ENCODE measurements around the gene CAMK2A. TPM values are rescaled to one million over a fixed set of nuclear protein-coding genes. Genes with fewer than 3 reads are reported as not detected.

Gene CAMK2A
- polyA plus RNA-seq, 1 donor (not counting 4 experiments of a cell fraction or from before 2014, with no cell fraction given): 0.05 TPM

DNA sequence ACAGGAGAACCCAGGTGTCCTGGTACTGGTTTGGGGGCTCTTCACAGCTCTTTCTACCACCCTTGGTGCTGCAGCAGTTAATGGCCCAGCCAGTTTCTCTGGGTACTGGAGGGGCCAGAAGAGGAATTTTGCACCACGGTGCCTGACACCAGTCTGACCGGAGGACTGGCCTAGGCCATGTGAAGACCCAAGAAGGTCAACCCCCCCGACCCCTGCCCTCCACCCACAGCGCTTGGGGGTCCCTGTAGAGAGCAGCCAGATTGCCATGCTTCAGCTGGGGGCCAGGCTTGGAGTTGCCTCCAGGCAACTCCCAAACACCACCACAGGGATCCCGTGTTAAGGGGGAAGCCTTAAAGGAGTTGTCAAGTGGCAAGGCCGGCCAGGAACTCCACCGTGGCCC lies 6.9 kb upstream of the CAMK2A start:
- dilution Hi-C loops (cut with MboI; ENCODE audit: extremely low pct_ligation_motif_present, low sequenced_read_pairs): no loop called here
- peaks cover 3% of the 10 kb centered on the region for H3K27me3 ChIP-seq (ENCODE audit: control insufficient read depth, extremely low read depth, insufficient read depth, low read length)
- H2AFZ ChIP-seq (ENCODE audit: control insufficient read depth, low read length): no peak overlapping the region
- peak overlapping the region; percentile 77 for H3K4me2 ChIP-seq (ENCODE audit: control insufficient read depth, extremely low read depth, insufficient read depth, low read depth, low read length)
- peaks cover 63% of the 10 kb centered on the region for H3K4me1 ChIP-seq (ENCODE audit: control insufficient read depth, extremely low read depth, insufficient read depth, low read length)
- DNase-seq (ENCODE audit: low read depth, low spot score): no peak
- peak overlapping the region; percentile 94 for H3K27ac ChIP-seq (ENCODE audit: control insufficient read depth, insufficient read depth, low read length)
- FAIRE-seq: no peak
- H3K79me2 ChIP-seq (ENCODE audit: control insufficient read depth, insufficient read depth, low read length): no peaks in the 10 kb centered on the region
- no peaks in the 10 kb centered on the region for H4K20me1 ChIP-seq (ENCODE audit: control insufficient read depth, extremely low read depth, insufficient read depth, low read length)
- peak overlapping the region; percentile 78 for H3K9ac ChIP-seq (ENCODE audit: control insufficient read depth, extremely low read depth, insufficient read depth, low read length)
- TF ChIP-seq, protein P1, sequence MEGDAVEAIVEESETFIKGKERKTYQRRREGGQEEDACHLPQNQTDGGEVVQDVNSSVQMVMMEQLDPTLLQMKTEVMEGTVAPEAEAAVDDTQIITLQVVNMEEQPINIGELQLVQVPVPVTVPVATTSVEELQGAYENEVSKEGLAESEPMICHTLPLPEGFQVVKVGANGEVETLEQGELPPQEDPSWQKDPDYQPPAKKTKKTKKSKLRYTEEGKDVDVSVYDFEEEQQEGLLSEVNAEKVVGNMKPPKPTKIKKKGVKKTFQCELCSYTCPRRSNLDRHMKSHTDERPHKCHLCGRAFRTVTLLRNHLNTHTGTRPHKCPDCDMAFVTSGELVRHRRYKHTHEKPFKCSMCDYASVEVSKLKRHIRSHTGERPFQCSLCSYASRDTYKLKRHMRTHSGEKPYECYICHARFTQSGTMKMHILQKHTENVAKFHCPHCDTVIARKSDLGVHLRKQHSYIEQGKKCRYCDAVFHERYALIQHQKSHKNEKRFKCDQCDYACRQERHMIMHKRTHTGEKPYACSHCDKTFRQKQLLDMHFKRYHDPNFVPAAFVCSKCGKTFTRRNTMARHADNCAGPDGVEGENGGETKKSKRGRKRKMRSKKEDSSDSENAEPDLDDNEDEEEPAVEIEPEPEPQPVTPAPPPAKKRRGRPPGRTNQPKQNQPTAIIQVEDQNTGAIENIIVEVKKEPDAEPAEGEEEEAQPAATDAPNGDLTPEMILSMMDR (optimal IDR thresholded peaks at IDR 0.05 in 1 of 3, IDR thresholded peaks at IDR 0.05 in 1 of 3, conservative IDR thresholded peaks at IDR 0.05 in 1 of 3; ENCODE audit: extremely low read depth in 1 of 3, insufficient read depth in 2 of 3, low read length in 3 of 3): no peak
- TF ChIP-seq EZH2 (IDR thresholded peaks at IDR 0.05; ENCODE audit: low read length): no peak
- no peak overlapping the region for H3K4me3 ChIP-seq (ENCODE audit: control insufficient read depth in 2 of 3, extremely low read depth in 1 of 3, insufficient read depth in 2 of 3, low read depth in 1 of 3, low read length in 3 of 3)
- H3K9me1 ChIP-seq (ENCODE audit: control insufficient read depth, extremely low read depth, insufficient read depth, low read length): peaks cover 10% of the 10 kb centered on the region
- no peaks in the 10 kb centered on the region for H3K36me3 ChIP-seq (ENCODE audit: control insufficient read depth in 2 of 2, extremely low read depth in 1 of 2, insufficient read depth in 2 of 2, low read length in 2 of 2)
- H3K9me3 ChIP-seq (ENCODE audit: control insufficient read depth, low read depth, low read length): no peaks in the 10 kb centered on the region

DNA sequence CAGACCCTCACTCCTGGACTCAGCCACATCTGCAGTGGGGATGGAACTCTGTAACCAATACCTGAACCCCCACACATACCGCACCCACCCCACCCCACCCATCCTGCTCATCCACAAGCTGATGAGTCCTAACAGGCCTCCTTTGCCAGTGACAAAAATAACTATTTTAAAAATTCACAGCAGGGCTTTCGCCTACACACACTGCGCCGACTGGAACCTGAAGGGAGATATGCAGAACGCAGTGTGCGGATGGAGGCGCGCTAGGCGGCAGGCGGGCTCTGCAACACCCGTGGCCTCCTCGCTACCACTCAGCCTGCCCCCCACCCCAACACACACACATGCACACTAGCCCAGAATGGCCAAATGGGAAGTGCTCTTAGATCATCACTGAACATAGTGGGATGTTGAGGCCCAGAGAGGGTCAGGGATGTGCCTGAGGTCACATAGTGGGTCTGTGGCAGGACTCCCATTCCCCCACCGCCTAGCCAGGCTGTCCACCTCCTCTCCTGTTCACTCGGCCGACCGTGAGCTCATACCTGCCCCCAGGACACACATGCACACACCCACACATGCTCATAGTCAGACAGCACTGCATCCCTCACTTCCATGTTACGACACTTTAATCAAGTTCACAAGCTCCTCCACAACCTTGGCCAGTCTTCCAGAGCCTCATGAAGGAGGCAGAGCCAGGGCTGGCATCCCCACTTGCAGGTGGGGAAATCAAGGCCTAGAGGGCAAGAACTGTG lies 6.3 kb upstream of the CAMK2A start:
- TF ChIP-seq, protein P1 (optimal IDR thresholded peaks at IDR 0.05 in 1 of 3, IDR thresholded peaks at IDR 0.05 in 1 of 3, conservative IDR thresholded peaks at IDR 0.05 in 1 of 3; ENCODE audit: extremely low read depth in 1 of 3, insufficient read depth in 2 of 3, low read length in 3 of 3): peak in 1 of 3 experiments; percentile 5
- no peak for TF ChIP-seq EZH2 (IDR thresholded peaks at IDR 0.05; ENCODE audit: low read length)
- Histone ChIP-seq H2AFZ (ENCODE audit: control insufficient read depth, low read length) (peak overlapping the region; percentile 34), H3K4me3 (ENCODE audit: control insufficient read depth in 2 of 3, extremely low read depth in 1 of 3, insufficient read depth in 2 of 3, low read depth in 1 of 3, low read length in 3 of 3) (peak overlapping the region in 1 of 3 experiments; percentile 52), H3K9me1 (ENCODE audit: control insufficient read depth, extremely low read depth, insufficient read depth, low read length) (peaks cover 10% of the 10 kb centered on the region), H3K79me2 (ENCODE audit: control insufficient read depth, insufficient read depth, low read length) (no peaks in the 10 kb centered on the region), H3K9me3 (ENCODE audit: control insufficient read depth, low read depth, low read length) (no peaks in the 10 kb centered on the region), H3K36me3 (ENCODE audit: control insufficient read depth in 2 of 2, extremely low read depth in 1 of 2, insufficient read depth in 2 of 2, low read length in 2 of 2) (no peaks in the 10 kb centered on the region), H3K9ac (ENCODE audit: control insufficient read depth, extremely low read depth, insufficient read depth, low read length) (peak overlapping the region; percentile 78), H3K4me2 (ENCODE audit: control insufficient read depth, extremely low read depth, insufficient read depth, low read depth, low read length) (peak overlapping the region; percentile 77), H3K27ac (ENCODE audit: control insufficient read depth, insufficient read depth, low read length) (peak overlapping the region; percentile 94), H3K27me3 (ENCODE audit: control insufficient read depth, extremely low read depth, insufficient read depth, low read length) (peaks cover 3% of the 10 kb centered on the region), H4K20me1 (ENCODE audit: control insufficient read depth, extremely low read depth, insufficient read depth, low read length) (no peaks in the 10 kb centered on the region), H3K4me1 (ENCODE audit: control insufficient read depth, extremely low read depth, insufficient read depth, low read length) (peaks cover 62% of the 10 kb centered on the region)
- dilution Hi-C loops (cut with MboI; ENCODE audit: extremely low pct_ligation_motif_present, low sequenced_read_pairs): no loop called here
- peak; percentile 65 for FAIRE-seq
- peak; percentile 59 for DNase-seq (ENCODE audit: low read depth, low spot score)
